IMR-90 (cell line): ENCODE measurements around the gene PLOD1. TPM values are rescaled to one million over a fixed set of nuclear protein-coding genes. Genes with fewer than 3 reads are reported as not detected.

Experiments
- ATAC-seq: fragments of 200-7000 bp; cut with Tn5 transposase; 2 replicates; pipeline ENCODE4 v1.9.1; 2020; ENCODE audit warnings: low read depth, mild to moderate bottlenecking, moderate library complexity
- BruUV-seq: library from RNA; stranded (reverse); fragments of 400-500 nt; replicated peaks from 2 replicates; lab custom pipeline; 2021; lab: Mats Ljungman, UMichigan
- CTCF ChIA-PET: fragments of 300-600 bp; formaldehyde crosslinking; extraction: SDS; loops from one replicate; lab custom pipeline; 2021; ENCODE audit warnings: antibody characterized with exemption; lab: Yijun Ruan, JAX
- POLR2A ChIA-PET: fragments of 300-600 bp; sonication (Branson Sonifier 250); formaldehyde crosslinking; loops from one replicate; lab custom pipeline; 2022; ENCODE audit warnings: antibody characterized with exemption; ENCODE audit not compliant: unreplicated experiment; lab: Charles Lee
- DNase-seq: peaks from one replicate; pipeline ENCODE4 v3.0.0; 2013
- H2AFZ ChIP-seq: replicated peaks from 2 replicates; pipeline ENCODE3; 2013; ENCODE audit warnings: low read length, mild to moderate bottlenecking; ENCODE audit not compliant: poor library complexity
- H2AK5ac ChIP-seq: 2 replicates; pipeline ENCODE4 v1.6.1; 2013; ENCODE audit warnings: low read depth, low read length, inconsistent platforms
- H2AK9ac ChIP-seq: replicated peaks from 2 replicates; pipeline ENCODE3; 2013; ENCODE audit warnings: mild to moderate bottlenecking, low read depth, low read length, moderate library complexity; ENCODE audit not compliant: poor library complexity
- H2BK120ac ChIP-seq: 2 replicates; pipeline ENCODE4 v1.6.1; 2013; ENCODE audit warnings: low read depth, low read length, inconsistent platforms
- H2BK15ac ChIP-seq: 3 replicates; pipeline ENCODE4 v1.6.1; 2013; ENCODE audit warnings: low read depth, low read length, inconsistent platforms
- H2BK20ac ChIP-seq: 2 replicates; pipeline ENCODE4 v1.6.1; 2013; ENCODE audit warnings: low read depth, mild to moderate bottlenecking, inconsistent platforms, low read length, moderate library complexity
- H2BK5ac ChIP-seq: 2 replicates; pipeline ENCODE4 v1.6.1; 2013; ENCODE audit warnings: mild to moderate bottlenecking, low read depth, low read length, inconsistent platforms; ENCODE audit not compliant: poor library complexity, severe bottlenecking
- H3K14ac ChIP-seq: replicated peaks from 2 replicates; pipeline ENCODE4 v1.6.1; 2013; ENCODE audit warnings: low read depth, low read length, inconsistent platforms
- H3K18ac ChIP-seq: 2 replicates; pipeline ENCODE4 v1.6.1; 2013; ENCODE audit warnings: low read depth, low read length, control low read depth
- H3K23ac ChIP-seq: 2 replicates; pipeline ENCODE4 v1.6.1; 2013; ENCODE audit warnings: low read depth, low read length, inconsistent platforms
- H3K27ac ChIP-seq: 2 replicates; pipeline ENCODE4 v1.5.1; 2013; ENCODE audit warnings: mild to moderate bottlenecking, control low read depth, low read length; ENCODE audit not compliant: insufficient read depth
- H3K27me3 ChIP-seq: 2 replicates; pipeline ENCODE4 v1.6.1; 2013; ENCODE audit warnings: low read length; ENCODE audit not compliant: control insufficient read depth, insufficient read depth
- H3K36me3 ChIP-seq: 2 replicates; pipeline ENCODE4 v1.6.1; 2013; ENCODE audit warnings: low read length, mixed read lengths; ENCODE audit not compliant: control insufficient read depth, insufficient read depth
- H3K4ac ChIP-seq: 2 replicates; pipeline ENCODE4 v1.6.1; 2013; ENCODE audit warnings: low read depth, low read length, inconsistent platforms
- H3K4me1 ChIP-seq: 2 replicates; pipeline ENCODE4 v1.6.1; 2013; ENCODE audit warnings: low read length, mixed read lengths; ENCODE audit not compliant: control insufficient read depth, insufficient read depth
- H3K4me2 ChIP-seq: 2 replicates; pipeline ENCODE4 v1.6.1; 2013; ENCODE audit warnings: low read depth, mild to moderate bottlenecking, control low read depth, low read length, moderate library complexity
- H3K4me3 ChIP-seq: 2 replicates; pipeline ENCODE4 v1.5.1; 2013; ENCODE audit warnings: low read depth, mild to moderate bottlenecking, control low read depth, low read length, moderate library complexity; ENCODE audit not compliant: insufficient read depth
- H3K56ac ChIP-seq: 2 replicates; pipeline ENCODE4 v1.6.1; 2013; ENCODE audit warnings: low read length, inconsistent platforms; ENCODE audit not compliant: insufficient read depth; ENCODE audit errors: extremely low read depth
- H3K79me1 ChIP-seq, 2 experiments: 2 replicates each; pipeline ENCODE4 v1.6.1; 2013; ENCODE audit warnings: low read length in 2 of 2, inconsistent platforms in 1 of 2, low read depth in 1 of 2
- H3K9ac ChIP-seq: 2 replicates; pipeline ENCODE4 v1.6.1; 2013; ENCODE audit warnings: low read depth, low read length, control low read depth
- H3K9me1 ChIP-seq: 2 replicates; pipeline ENCODE4 v1.6.1; 2013; ENCODE audit warnings: low read length, inconsistent platforms; ENCODE audit not compliant: insufficient read depth
- H3K9me3 ChIP-seq: 2 replicates; pipeline ENCODE4 v1.6.1; 2013; ENCODE audit warnings: low read length; ENCODE audit not compliant: control insufficient read depth, insufficient read depth
- H4K20me1 ChIP-seq: 2 replicates; pipeline ENCODE4 v1.6.1; 2013; ENCODE audit warnings: low read length, inconsistent platforms; ENCODE audit not compliant: insufficient read depth
- H4K5ac ChIP-seq: 2 replicates; pipeline ENCODE4 v1.6.1; 2013; ENCODE audit warnings: mild to moderate bottlenecking, low read depth, low read length, control low read depth
- H4K8ac ChIP-seq, 2 experiments: 2 replicates each; pipeline ENCODE4 v1.6.1; 2013; ENCODE audit warnings: low read depth in 2 of 2, low read length in 2 of 2, control low read depth in 1 of 2, inconsistent platforms in 1 of 2
- H4K91ac ChIP-seq: 2 replicates; pipeline ENCODE4 v1.6.1; 2013; ENCODE audit warnings: low read depth, low read length, inconsistent platforms; ENCODE audit not compliant: insufficient read depth
- BHLHE40 ChIP-seq: fragments of 150-350 bp; IDR thresholded peaks from 2 replicates; pipeline ENCODE4 v1.6.1; 2016; ENCODE audit warnings: mild to moderate bottlenecking, low read depth, low read length
- CEBPB ChIP-seq: IDR thresholded peaks from 2 replicates; pipeline ENCODE4 v1.6.1; 2012; ENCODE audit warnings: low read depth, low read length, improper control_type of control experiment
- CHD1 ChIP-seq: IDR thresholded peaks from 2 replicates; pipeline ENCODE4 v1.6.1; 2012; ENCODE audit warnings: low read depth, low read length, improper control_type of control experiment
- CTCF ChIP-seq: conservative IDR thresholded peaks from 2 replicates; pipeline ENCODE4 v1.5.1; 2012; ENCODE audit warnings: mild to moderate bottlenecking, low read depth, low read length, improper control_type of control experiment
- ELK1 ChIP-seq: fragments of 150-350 bp; IDR thresholded peaks from 2 replicates; pipeline ENCODE4 v1.6.1; 2016; ENCODE audit warnings: low read depth, mild to moderate bottlenecking, low read length, moderate library complexity, borderline replicate concordance
- FOS ChIP-seq: fragments of 150-350 bp; IDR thresholded peaks from 2 replicates; pipeline ENCODE4 v1.6.1; 2016; ENCODE audit warnings: low read depth, low read length
- MAFK ChIP-seq: IDR thresholded peaks from 2 replicates; pipeline ENCODE4 v1.6.1; 2012; ENCODE audit warnings: low read depth, low read length, improper control_type of control experiment
- MAZ ChIP-seq: IDR thresholded peaks from 2 replicates; pipeline ENCODE4 v1.6.1; 2012; ENCODE audit warnings: low read depth, mild to moderate bottlenecking, low read length, improper control_type of control experiment, moderate library complexity, borderline replicate concordance
- MXI1 ChIP-seq: IDR thresholded peaks from 2 replicates; pipeline ENCODE4 v1.6.1; 2012; ENCODE audit warnings: low read depth, mild to moderate bottlenecking, low read length, moderate library complexity, borderline replicate concordance
- NFE2L2 ChIP-seq: fragments of 150-350 bp; IDR thresholded peaks from 2 replicates; pipeline ENCODE4 v1.6.1; 2016; ENCODE audit warnings: low read depth, mild to moderate bottlenecking, low read length
- POLR2A ChIP-seq: IDR thresholded peaks from 2 replicates; pipeline ENCODE4 v1.6.1; 2012; ENCODE audit warnings: mild to moderate bottlenecking, low read depth, low read length
- RAD21 ChIP-seq: IDR thresholded peaks from 2 replicates; pipeline ENCODE4 v1.6.1; 2012; ENCODE audit warnings: low read length, improper control_type of control experiment
- RCOR1 ChIP-seq: IDR thresholded peaks from 2 replicates; pipeline ENCODE4 v1.6.1; 2012; ENCODE audit warnings: mild to moderate bottlenecking, low read length, improper control_type of control experiment; ENCODE audit not compliant: insufficient replicate concordance
- RFX5 ChIP-seq: IDR thresholded peaks from 2 replicates; pipeline ENCODE4 v1.8.0; 2012; ENCODE audit warnings: low read depth, mild to moderate bottlenecking, low read length, moderate library complexity
- SMC3 ChIP-seq: fragments of 150-350 bp; IDR thresholded peaks from 2 replicates; pipeline ENCODE4 v1.6.1; 2016; ENCODE audit warnings: low read depth, mild to moderate bottlenecking, antibody characterized with exemption, low read length, moderate library complexity
- USF2 ChIP-seq: fragments of 150-350 bp; IDR thresholded peaks from 2 replicates; pipeline ENCODE4 v1.6.1; 2017; ENCODE audit warnings: mild to moderate bottlenecking, antibody characterized with exemption, low read length, low read depth
- WGBS, 2 experiments: methylation state at CpG; one replicate each; pipeline versions ENCODE4 v1.1.5 to v1.1.7; 2013; ENCODE audit warnings: missing lambda C conversion rate in 2 of 2; ENCODE audit not compliant: insufficient read length in 1 of 2; ENCODE audit errors: extremely low coverage in 2 of 2; 5-methylcytosine and 5-hydroxymethylcytosine counted together
- dilution Hi-C: fragments of 300-500 bp; cut with HindIII; formaldehyde crosslinking; loops from one replicate; pipeline ENCODE4 v1.14.3; 2018; ENCODE audit warnings: low sequenced_read_pairs; ENCODE audit not compliant: unreplicated experiment
- in situ Hi-C: fragments of 300-500 bp; cut with MboI; formaldehyde crosslinking; loops from 3 replicates; pipeline ENCODE4 v1.14.3; 2019; ENCODE audit warnings: low sequenced_read_pairs, inconsistent platforms, mixed read lengths
- intact Hi-C: fragments of 100-400 bp; cut with micrococcal nuclease; formaldehyde crosslinking; loops from 2 replicates; pipeline ENCODE4 v1.10.0; 2022
- polyA plus RNA-seq, 3 experiments: library from polyadenylated mRNA; depleted of rRNA; stranded (reverse); fragments of >200 nt; gene quantifications; 2 replicates each; pipeline ENCODE4 v1.2.3, GENCODE V29; 2012; ENCODE audit warnings: low replicate concordance in 1 of 3
- total RNA-seq: library from RNA; depleted of rRNA; stranded (reverse); fragments of >200 nt; gene quantifications from 2 replicates; pipeline ENCODE4 v1.2.3, GENCODE V29; 2012

PLOD1 gene
- total and polyA plus RNA-seq, 2 of the 4 experiments (the other 2 are of a cell fraction) = 283 to 609 TPM

GRCh38 chr1:11919621-11920020, 14.9 kb upstream of the PLOD1 start:
- ATAC-seq = no peak
- WGBS, 2 experiments = 85% methylated on average over 4 of the region's 11 CpGs; no CpG with 5 or more reads in 1 of the 2 experiments
- no peak overlapping the region for H2AFZ ChIP-seq
- no peaks in the 10 kb centered on the region for H3K27me3 ChIP-seq
- H2BK5ac ChIP-seq = no peak overlapping the region
- H3K23ac ChIP-seq = no peak overlapping the region
- no peak for DNase-seq
- POLR2A ChIA-PET = interaction anchor here (0.6 to 2.2 kb wide), 2 partner anchors 10 to 11 kb away, joined by 6 to 11 read pairs; no protein-coding TSS in a partner anchor
- H3K56ac ChIP-seq = no peak overlapping the region
- H3K4me2 ChIP-seq = no peak overlapping the region
- intact Hi-C loops = no loop called here
- H3K27ac ChIP-seq = no peak overlapping the region
- no TSS peak for BruUV-seq
- no peak overlapping the region for H3K14ac ChIP-seq
- no peak overlapping the region for H2AK5ac ChIP-seq
- H3K4me3 ChIP-seq = no peak overlapping the region
- CTCF ChIA-PET = no interaction called here
- H3K9me1 ChIP-seq = peaks cover 12% of the 10 kb centered on the region
- no peak overlapping the region for H3K4ac ChIP-seq
- H3K18ac ChIP-seq = no peak overlapping the region
- in situ Hi-C loops = no loop called here
- H2AK9ac ChIP-seq = no peak overlapping the region
- no peak overlapping the region for H2BK120ac ChIP-seq
- H4K91ac ChIP-seq = no peak overlapping the region
- no peak overlapping the region for H4K5ac ChIP-seq
- H3K9me3 ChIP-seq = no peaks in the 10 kb centered on the region
- peaks cover 52% of the 10 kb centered on the region for H4K20me1 ChIP-seq
- no peak for TF ChIP-seq POLR2A
- no peak for TF ChIP-seq NFE2L2
- no peak for TF ChIP-seq BHLHE40
- TF ChIP-seq RAD21 = no peak
- TF ChIP-seq USF2 = no peak
- TF ChIP-seq ELK1 = no peak
- TF ChIP-seq SMC3 = no peak
- no peak for TF ChIP-seq RCOR1
- no peak for TF ChIP-seq CTCF
- no peak for TF ChIP-seq MAZ
- TF ChIP-seq MAFK = no peak
- no peak for TF ChIP-seq FOS
- no peak for TF ChIP-seq CEBPB
- no peak for TF ChIP-seq MXI1
- TF ChIP-seq RFX5 = no peak
- no peak for TF ChIP-seq CHD1
- dilution Hi-C loops = no loop called here
- no peak overlapping the region for H2BK20ac ChIP-seq
- H3K4me1 ChIP-seq = peaks cover 10% of the 10 kb centered on the region
- peaks cover 35% of the 10 kb centered on the region for H3K36me3 ChIP-seq
- no peak overlapping the region for H3K9ac ChIP-seq
- no peak overlapping the region for H2BK15ac ChIP-seq
- peaks cover 9 to 60% of the 10 kb centered on the region in 2 experiments for H3K79me1 ChIP-seq
- no peak overlapping the region for H4K8ac ChIP-seq
